ENCODE results near the gene LRRC4B.
"Not testable (repeated sequence)": the region's sequence is repeated elsewhere in the genome, so short reads cannot be mapped to it uniquely, and the experiment has no call there.

The LRRC4B gene

DNA sequence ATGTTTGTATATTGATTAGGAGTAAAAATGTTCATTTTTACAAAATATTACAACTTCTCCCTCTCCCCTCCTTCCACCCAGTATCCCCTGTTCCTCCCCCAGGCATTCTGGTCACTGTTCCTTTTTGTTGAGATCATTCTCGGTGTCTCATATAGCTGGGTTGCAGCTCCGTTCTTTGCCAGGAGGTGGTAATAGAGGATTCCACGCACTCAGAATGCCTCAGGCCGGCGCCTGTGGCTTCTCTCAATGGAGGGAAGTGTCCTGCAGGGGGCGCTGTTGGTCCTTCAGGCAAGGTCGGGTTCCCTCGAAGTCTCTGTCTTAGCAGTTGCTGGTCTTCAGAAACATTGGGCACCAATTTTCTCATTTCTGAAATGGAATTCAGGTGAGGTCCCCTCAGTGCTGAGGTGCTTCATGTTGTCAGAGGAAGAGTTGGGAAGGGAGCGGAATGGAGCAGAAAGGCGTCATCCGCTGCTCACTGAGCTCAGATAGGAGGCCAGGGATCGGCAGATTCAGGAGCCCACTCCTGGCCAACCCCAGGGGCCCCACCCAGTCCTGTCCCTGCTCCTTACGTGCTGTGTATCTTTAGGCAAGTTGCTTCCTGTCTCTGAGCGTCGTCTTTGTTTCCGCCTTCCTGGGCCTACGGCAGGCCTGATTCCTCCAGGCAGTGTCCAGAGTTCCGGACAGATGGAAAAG lies 81.3 kb downstream of the LRRC4B start:
- DNase-seq (ENCODE audit: low read depth, low spot score): no peak

DNA sequence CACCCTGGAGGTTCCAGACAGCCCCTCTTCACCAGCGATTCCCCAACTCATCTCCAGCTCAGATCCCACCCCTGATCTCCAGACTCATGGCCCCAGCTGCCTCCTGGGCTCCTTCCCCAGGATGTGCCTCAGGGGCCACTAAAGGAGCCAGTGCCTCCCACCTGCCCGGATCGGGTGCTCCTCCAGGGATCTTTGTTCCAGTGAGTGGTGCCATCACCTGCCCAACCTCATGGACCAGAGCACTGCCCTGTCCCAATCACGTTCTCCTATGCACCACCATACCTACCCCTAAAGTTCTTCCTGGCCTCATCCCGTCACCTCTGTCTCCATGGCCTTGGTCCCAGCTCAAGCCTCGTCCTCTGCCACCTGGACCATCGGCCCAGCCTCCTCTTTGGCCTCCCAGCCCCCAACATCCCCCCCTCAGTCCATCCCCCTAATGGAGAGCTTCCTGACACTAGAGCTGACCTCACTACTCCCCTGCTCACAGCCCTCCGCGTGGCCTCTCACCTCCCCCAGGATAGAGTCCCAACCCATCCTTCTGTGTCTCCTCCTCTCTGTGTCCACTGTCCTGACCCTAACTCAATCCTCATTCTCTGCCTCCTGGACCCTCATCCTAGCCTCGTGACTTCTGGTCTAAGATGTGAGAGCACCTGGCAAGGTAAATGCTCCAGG lies 82.8 kb downstream of the LRRC4B start:
- no peak for DNase-seq (ENCODE audit: low read depth, low spot score)

DNA sequence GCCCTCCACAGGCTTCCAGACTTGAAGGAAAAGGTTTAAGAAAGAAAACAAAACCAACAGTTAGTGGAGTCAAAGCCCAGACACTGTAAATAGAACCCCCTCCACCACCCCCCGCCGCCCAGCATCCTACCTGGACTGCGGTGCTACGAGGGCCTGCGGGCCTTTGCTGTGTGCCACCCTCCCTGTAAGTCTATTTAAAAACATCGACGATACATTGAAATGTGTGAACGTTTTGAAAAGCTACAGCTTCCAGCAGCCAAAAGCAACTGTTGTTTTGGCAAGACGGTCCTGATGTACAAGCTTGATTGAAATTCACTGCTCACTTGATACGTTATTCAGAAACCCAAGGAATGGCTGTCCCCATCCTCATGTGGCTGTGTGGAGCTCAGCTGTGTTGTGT lies 85.3 kb downstream of the LRRC4B start:
- no peak for DNase-seq (ENCODE audit: low read depth, low spot score)

DNA sequence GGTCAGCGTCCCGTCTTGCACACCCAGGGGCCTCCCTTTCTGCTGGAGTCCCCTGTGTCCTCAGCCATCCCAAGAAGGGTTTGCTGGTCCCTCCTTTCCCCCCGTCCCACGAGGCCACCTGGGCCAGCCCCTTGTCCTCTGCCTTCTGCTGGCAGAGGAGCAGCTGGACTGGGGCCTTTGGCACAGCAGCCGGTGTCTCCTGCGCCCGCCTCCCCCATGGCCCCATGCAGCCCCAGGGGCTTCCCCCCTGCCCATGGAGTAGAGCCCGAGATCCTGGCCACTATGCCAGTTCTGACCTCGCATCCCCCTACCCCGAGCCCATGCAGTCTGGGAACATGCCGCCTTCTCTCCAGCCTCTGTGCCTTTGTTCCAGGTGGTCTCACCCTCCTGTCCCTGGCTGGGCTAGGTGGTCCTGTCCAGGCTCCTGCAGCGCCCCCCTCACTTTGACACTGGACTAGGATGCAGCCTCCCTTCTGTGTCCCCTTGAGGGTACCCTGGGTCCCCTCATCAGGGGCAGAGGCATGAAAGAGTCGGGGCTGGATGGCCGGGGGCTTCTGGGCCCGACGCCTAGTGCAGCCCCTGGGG lies 85.9 kb downstream of the LRRC4B start:
- no peak for DNase-seq (ENCODE audit: low read depth, low spot score)

DNA sequence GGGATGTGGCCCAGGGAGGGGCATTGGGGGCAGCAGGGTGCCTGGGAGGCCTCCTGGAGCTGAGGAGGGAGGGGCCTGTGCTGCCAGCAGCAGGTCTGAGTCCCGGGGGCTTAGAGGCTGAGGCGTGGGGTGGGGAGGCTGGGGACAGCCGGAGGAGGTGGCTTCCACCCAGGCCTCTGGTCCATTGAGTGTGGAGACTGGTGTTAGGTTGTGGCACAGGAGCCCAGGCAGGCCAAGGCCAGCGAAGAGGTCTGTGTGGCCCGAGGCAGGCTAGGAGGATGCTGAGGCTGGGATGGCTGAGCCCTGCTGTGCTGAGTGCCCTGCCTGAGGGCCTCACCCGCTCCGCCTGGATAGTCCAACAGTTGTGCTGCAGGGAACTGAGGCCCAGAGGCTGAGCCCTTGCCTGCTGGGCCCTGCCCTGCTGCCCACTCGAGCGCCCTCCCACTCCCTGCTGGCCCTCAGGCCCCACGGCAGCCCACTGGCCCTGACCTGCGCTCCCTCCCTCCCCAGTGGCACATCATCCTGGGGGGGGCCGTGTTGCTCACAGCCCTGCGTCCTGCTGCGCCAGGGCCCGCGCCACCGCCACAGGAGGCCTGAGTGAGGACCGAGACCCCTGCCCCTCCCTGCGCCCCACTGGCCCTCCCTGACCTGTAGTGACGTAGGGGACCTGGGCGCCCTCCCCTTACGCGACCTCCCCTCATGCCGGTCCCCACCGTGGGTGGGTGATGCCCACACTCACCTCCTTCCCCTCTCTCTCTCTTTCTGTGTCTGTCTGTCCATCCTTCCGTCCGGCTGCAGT lies 86.7 kb downstream of the LRRC4B start:
- no peak for DNase-seq (ENCODE audit: low read depth, low spot score)

DNA sequence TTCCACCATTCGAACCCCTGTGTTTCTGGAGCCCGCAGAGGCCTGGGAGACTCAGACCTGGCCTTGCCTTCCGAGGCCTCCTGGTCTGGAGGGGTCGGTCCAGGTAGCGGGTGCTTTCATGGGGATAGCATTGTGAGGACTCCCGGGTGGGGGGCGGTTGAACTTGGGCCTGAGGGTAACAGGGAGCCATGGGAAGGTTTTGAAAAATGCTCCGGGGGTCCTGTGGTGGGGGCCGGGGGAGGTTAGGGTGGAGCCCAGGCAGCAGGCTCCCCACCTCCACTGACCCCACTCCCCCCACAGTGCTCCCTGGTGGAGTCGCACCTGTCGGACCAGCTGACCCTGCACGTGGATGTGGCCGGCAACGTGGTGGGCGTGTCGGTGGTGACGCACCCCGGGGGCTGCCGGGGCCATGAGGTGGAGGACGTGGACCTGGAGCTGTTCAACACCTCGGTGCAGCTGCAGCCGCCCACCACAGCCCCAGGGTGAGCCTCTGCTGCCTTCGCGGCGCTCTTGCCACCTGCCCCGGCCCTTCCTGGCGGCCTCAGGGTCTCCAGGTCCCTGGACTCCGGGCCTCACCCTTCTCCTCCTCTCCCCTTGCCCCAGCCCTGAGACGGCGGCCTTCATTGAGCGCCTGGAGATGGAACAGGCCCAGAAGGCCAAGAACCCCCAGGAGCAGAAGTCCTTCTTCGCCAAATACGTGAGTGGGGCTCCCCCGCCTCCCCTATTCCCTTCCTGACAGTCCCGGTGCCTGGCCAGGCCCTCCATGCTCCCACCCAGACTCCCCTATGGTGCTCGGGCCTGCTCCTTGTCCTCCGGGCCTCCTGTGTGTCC lies 87.7 kb downstream of the LRRC4B start:
- DNase-seq (ENCODE audit: low read depth, low spot score): no peak

DNA sequence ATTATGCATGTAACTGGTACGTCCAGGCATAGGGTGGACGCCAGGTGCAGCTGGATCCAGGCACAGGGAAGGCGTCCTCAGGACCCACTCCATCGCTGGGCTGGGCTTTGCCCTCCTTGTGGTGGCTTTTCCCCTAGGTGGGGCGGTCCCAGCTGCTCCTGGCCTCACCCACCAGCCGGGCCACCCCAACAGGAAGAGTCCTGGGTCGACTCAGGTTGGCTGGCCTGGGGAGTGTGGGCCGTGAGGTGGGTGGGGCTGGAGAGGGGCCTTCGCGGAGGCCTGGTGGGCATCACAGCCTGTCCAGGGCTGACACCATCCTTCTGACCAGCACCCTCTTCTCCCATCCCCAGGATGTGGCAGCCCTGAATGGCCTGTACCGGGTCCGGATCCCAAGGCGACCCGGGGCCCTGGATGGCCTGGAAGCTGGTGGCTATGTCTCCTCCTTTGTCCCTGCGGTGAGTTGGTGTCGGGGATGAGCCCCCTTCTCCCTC lies 88.4 kb downstream of the LRRC4B start:
- no peak for DNase-seq (ENCODE audit: low read depth, low spot score)

DNA sequence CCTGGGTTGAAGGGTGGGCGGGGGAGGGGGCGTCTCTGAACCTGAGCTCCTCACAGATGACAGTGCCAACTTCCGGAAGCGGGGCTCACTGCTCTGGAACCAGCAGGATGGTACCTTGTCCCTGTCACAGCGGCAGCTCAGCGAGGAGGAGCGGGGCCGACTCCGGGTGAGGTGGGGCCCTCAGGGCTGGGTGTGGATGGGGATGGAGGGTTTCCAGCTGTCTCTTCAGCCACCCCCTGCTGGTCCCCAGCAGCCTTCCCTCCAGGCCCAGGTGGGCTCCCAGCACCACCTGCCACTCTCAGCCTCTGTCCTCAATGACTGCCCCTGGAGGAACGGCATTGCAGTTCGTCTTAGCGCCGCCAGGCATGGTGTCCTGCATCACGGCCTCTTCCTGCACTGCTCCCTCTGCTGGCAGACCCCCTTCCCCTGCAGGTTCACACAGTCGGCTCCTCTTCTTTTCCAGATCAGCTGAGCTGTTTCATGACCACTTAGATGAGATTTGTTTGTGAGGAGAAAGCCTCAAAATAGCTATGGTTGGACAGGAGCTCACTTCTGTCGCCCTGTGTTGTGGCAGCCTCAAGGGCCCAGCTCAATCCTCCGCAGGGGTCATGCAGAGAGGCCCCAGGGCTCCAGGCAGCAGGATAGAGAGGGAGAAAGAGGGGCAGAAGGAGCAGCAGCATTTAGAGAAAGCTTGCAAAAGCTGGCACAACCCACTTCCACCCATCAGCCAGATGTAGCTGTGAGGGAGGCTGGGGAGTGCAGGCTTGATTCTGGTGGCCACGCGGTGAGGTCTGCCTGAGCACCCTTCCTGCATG lies 89.1 kb downstream of the LRRC4B start:
- DNase-seq (ENCODE audit: low read depth, low spot score): no peak

DNA sequence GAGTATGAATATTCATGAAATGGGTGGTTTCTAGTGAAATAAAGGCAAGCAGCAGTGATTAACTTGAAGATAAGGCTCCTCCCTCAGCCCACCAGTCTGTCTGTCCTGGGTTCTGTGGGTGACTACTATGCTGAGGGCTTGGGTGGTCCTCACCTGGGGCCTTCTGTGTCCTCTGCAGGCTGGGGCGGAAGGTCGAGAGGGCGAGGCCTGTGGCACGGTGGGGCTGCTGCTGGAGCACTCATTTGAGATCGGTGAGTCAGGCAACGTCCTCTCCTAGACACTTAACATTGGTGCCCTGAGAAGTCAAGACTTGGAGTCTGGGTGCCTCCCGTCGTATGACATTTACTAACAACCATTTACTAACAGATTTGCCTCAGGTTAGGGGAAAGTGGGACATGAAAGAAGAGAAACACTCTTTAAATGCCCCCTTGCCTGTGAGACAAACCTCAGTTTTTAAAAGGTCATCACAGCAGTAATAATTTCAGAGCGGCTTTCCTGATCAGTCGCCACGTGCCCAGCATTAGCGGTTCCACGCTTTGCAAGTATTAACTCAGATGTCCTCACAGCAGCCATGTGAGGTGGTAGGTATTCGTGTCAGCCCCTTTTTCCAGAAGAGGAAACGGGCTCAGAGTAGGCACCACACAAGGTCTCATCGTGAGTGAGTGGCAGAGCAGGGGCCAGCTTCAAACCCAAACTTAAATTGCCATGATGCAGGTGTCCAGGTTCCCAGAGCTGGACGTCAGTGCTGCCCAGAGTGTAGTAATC lies 90.3 kb downstream of the LRRC4B start:
- no peak for DNase-seq (ENCODE audit: low read depth, low spot score)

DNA sequence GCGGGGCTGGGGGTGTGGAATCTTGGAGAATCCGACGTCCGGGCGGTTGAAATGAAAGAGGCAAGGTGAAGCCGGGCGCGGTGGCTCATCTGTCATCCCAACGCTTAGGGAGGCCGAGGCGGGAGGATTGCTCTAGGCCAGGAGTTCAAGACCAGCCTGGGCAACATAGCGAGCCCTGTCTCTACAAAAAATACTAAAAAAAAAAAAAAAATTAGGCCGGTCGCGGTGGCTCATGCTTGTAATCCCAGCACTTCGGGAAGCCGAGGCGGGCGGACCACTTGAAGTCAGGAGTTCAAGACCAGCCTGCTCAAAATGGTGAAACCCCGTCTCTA lies 91.4 kb downstream of the LRRC4B start:
- no peak for DNase-seq (ENCODE audit: low read depth, low spot score)

DNA sequence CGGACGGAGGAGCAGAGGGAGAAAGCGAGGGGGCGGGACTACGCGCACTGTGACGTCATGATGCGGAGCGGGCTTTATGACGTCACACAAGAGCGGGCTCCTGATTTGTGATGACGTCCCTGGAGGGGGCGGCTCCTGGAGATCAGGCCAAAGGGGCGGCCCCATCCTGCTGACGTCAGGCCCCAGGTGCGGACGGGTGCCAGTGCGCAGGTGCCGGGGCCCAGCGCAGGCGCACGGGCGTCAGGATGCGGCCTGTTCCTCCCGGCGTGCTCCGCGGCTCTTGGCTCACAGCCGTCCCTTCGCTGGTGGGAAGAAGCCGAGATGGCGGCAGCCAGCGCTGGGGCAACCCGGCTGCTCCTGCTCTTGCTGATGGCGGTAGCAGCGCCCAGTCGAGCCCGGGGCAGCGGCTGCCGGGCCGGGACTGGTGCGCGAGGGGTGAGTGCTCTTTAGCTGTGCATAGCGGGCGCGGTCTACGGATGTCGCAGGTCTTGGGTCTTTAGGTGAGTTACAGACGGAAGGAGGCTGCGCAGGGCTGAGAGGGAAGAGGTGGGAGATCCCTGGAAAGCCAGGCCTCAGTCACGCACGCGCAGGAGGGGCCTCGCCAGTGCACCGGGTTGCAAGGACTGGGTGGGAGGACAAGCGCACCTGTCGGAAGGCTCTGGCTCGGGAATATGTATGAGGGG lies 91.9 kb downstream of the LRRC4B start, which contains the start of the genes EMC10 and GARIN5A:
Gene EMC10 (plus strand): TSS at position 284 of the 683 bp plus-strand sequence. CDS start 38 bp downstream, at position 322.
Gene GARIN5A (minus strand): TSS at position 625 of the 683 bp plus-strand sequence. CDS start 460 bp downstream, at position 165.
- DNase-seq (ENCODE audit: low read depth, low spot score): peak; percentile 70

DNA sequence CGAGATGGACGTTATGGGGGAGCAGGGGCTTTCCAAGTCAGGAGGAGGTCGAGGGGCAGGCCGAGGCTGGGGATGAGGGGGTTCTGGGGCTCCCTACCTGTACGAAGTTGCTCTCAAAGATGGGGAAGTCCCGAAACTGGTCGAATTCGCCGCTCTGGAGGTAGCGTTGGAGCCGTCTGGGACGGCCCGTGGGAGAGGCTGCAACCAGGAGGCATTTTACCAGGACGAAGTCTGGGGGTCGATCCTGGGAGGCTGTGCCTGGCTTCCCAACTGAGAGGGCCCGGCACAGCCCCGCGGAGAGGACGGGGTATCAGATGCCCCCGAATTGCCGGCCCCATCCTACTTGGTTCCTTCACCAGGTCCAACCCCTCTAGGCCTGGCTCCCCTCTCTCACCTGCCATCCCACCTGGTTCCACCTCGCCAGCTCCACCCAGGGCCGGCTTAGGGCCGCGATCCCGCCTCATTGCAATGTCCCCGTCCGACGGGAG lies 92.5 kb downstream of the LRRC4B start:
- no peak for DNase-seq (ENCODE audit: low read depth, low spot score)

DNA sequence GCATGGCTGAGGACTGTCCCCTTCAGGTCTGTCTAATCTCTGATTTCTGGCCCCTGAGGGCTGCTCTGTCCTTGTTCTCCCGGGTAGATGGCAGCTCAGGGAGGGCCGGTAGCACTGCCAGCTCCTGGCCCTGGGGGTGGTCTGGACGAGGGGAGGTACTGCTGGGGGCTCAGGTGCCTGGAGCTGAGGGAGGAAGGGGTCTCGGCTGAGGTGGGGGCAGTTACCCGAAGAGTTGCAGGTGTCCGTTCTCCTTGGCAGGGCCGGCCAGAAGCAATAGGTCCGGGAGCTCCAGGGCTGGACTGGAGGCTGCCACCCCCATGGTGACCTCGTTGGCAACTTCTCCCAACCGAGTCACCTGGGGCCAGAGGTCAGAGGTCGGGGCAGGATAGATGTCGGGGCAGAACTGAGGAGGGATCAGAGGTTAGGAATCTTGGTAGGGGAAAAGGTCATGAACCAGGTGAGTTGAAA lies 93.1 kb downstream of the LRRC4B start:
- no peak for DNase-seq (ENCODE audit: low read depth, low spot score)

DNA sequence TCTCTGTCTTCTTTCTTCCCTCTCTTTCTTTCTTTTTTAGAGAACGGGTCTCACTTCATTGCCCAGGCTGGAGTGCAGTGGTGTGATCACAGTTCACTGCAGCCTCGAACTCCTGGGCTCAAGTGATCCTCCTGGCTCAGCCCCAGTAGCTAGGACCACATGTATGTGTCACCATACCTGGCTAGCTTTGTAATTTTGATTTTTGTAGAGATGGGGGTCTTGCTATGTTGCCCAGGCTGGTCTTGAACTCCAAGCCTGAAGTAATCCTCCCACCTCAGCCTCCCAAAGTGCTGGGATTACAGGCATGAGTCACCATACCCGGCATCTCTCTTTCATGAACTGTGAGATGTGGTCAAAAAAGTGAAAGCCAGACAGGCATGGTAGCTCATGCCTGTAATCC lies 94.9 kb downstream of the LRRC4B start:
- DNase-seq (ENCODE audit: low read depth, low spot score): not testable (repeated sequence)

DNA sequence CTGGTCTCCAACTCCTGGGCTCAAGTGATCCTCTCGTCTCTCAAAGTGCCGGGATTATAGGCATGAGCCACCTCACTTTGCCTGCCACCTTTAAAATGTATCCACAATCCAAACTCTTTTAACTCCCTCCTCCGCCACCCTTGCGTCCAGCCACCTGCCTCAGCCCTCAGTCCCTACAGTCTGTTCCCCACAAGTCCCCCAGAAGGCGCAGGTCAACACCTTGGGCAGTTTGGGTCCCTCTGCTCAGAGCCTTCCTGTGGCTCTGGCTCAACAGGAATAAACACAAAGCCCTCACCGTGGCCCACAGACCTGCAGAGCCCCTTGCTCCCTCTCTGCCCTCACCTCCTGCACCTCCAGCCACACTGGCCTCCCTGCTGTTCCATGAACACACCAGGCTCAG lies 99.4 kb downstream of the LRRC4B start:
- DNase-seq (ENCODE audit: low read depth, low spot score): no peak

DNA sequence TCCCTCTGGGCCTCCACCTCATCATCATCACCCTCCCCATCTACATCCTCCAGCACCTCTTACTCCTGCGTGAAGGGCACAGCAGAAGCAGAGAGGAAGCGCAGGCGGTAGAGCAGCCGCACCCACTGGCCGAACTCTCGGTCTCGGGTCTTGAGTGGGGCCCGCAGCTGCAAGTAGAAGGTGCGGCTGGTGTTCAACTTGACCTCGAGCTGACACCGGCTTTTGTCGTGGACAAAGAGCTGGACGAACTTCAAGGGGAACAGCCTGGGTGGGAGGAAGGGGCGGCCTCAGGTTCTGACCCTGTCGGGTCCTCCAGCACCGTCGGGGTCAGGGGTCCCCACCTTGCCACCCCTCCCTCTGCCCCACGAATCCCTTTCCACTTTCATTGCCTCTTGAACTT lies 100.7 kb downstream of the LRRC4B start:
- no peak for DNase-seq (ENCODE audit: low read depth, low spot score)

Data from smooth muscle cell of the brain vasculature (primary cell).